OCI-LY7 (cell line): ENCODE results near the gene AKAP13. TPM values are rescaled to one million over a fixed set of nuclear protein-coding genes. Genes with fewer than 3 reads are reported as not detected.

Experiments
- BruUV-seq: library from RNA; stranded (reverse); fragments of 400-500 nt; replicated peaks from 2 replicates; lab custom pipeline; 2021; lab: Mats Ljungman, UMichigan
- CTCF ChIA-PET: fragments of 300-600 bp; sonication (Branson Sonifier 250); formaldehyde crosslinking; loops from one replicate; lab custom pipeline; 2022; ENCODE audit warnings: antibody characterized with exemption; ENCODE audit not compliant: unreplicated experiment; lab: Charles Lee
- POLR2A ChIA-PET: fragments of 300-600 bp; sonication (Branson Sonifier 250); formaldehyde crosslinking; loops from one replicate; lab custom pipeline; 2022; ENCODE audit warnings: antibody characterized with exemption; lab: Charles Lee
- DNase-seq: peaks from one replicate; pipeline ENCODE4 v3.0.0-alpha.2; 2015; ENCODE audit warnings: low spot score
- H2AFZ ChIP-seq: fragments of 200-600 bp; sonication (generic), shearing (Covaris generic); 2 replicates; pipeline ENCODE4 v1.6.1; 2014; ENCODE audit warnings: mild to moderate bottlenecking, antibody characterized with exemption, low read length, moderate library complexity
- H3K27ac ChIP-seq: fragments of 200-600 bp; sonication (generic); 2 replicates; pipeline ENCODE4 v1.5.1; 2014; ENCODE audit warnings: mixed run types, low read depth, mild to moderate bottlenecking, moderate library complexity, low read length, inconsistent platforms; ENCODE audit not compliant: poor library complexity, severe bottlenecking
- H3K36me3 ChIP-seq: fragments of 200-600 bp; sonication (generic); 2 replicates; pipeline ENCODE4 v1.6.1; 2014; ENCODE audit warnings: mild to moderate bottlenecking, antibody characterized with exemption, low read length, moderate library complexity, mixed read lengths; ENCODE audit not compliant: insufficient read depth
- H3K4me1 ChIP-seq: fragments of 200-600 bp; sonication (generic); 2 replicates; pipeline ENCODE4 v1.5.1; 2014; ENCODE audit warnings: mild to moderate bottlenecking, low read length; ENCODE audit not compliant: insufficient read depth, poor library complexity, severe bottlenecking
- H3K4me2 ChIP-seq: fragments of 200-600 bp; sonication (generic); 2 replicates; pipeline ENCODE4 v1.6.1; 2014; ENCODE audit warnings: mild to moderate bottlenecking, low read length
- H3K4me3 ChIP-seq: fragments of 200-600 bp; sonication (generic); 2 replicates; pipeline ENCODE4 v1.5.1; 2014; ENCODE audit warnings: mild to moderate bottlenecking, low read depth, low read length; ENCODE audit not compliant: poor library complexity, severe bottlenecking
- H3K79me2 ChIP-seq: fragments of 200-600 bp; sonication (generic); 2 replicates; pipeline ENCODE4 v1.6.1; 2016; ENCODE audit warnings: low read depth, mild to moderate bottlenecking, low read length, moderate library complexity, mixed read lengths; ENCODE audit not compliant: insufficient read depth
- H3K9me2 ChIP-seq: fragments of 200-600 bp; sonication (generic); 2 replicates; pipeline ENCODE4 v1.6.1; 2016; ENCODE audit warnings: mild to moderate bottlenecking, low read length, mixed read lengths; ENCODE audit not compliant: insufficient read depth
- H3K9me3 ChIP-seq: fragments of 200-600 bp; sonication (generic); 2 replicates; pipeline ENCODE4 v1.6.1; 2014; ENCODE audit warnings: mild to moderate bottlenecking, mixed run types, low read length, mixed read lengths
- H4K20me1 ChIP-seq: fragments of 200-600 bp; sonication (generic); 2 replicates; pipeline ENCODE4 v1.6.1; 2014; ENCODE audit warnings: mild to moderate bottlenecking, antibody characterized with exemption, low read length, moderate library complexity, mixed read lengths; ENCODE audit not compliant: insufficient read depth
- EZH2phosphoT487 ChIP-seq: fragments of 200-600 bp; sonication (generic); IDR thresholded peaks from 2 replicates; pipeline ENCODE4 v1.6.1; 2018; ENCODE audit warnings: low read depth, borderline replicate concordance, mild to moderate bottlenecking, mixed run types, antibody characterized with exemption, low read length, moderate library complexity, mixed read lengths
- intact Hi-C: fragments of 100-400 bp; cut with micrococcal nuclease; formaldehyde crosslinking; loops from one replicate; pipeline ENCODE4 v1.10.0; 2022; ENCODE audit not compliant: unreplicated experiment
- total RNA-seq, 2 experiments: library from RNA; depleted of rRNA in 1 of 2; stranded (reverse); fragments of >200 nt in 1 of 2; shearing (Covaris generic) in 1 of 2; gene quantifications; 2 replicates each; pipeline ENCODE4 v1.2.3, GENCODE V29; 2014 to 2022
- TF ChIP-seq, protein P1 (sequence below): fragments of 200-600 bp; sonication (generic); conservative IDR thresholded peaks from 2 replicates; pipeline ENCODE4 v1.5.1; 2014; ENCODE audit warnings: mild to moderate bottlenecking, antibody characterized with exemption, low read length, moderate library complexity, mixed read lengths

The AKAP13 gene
- total RNA-seq, 2 experiments from 2014 or later, result 140 to 250 TPM

DNA sequence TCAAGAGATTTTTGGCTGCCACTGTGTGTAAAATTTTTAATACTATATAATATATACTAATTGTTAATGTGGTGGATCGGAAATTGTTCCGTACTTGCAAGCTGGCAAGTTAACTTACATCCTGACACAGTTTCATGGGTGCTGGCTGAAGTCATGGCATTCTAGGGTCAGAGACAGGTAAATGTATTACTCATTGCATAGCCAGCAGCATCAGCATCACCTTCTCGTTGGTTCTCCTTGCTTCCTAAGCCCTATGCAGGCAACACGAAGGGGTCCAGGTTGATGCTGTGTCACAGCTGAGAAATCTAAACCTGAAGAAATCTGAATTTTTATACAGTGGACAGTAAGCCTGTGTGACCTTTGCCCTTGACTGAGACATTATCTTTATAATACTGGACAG, 251.6 kb downstream of the AKAP13 start:
- Histone ChIP-seq H3K27ac (no peak overlapping the region), H3K36me3 (peaks cover 47% of the 10 kb centered on the region), H3K4me2 (no peak overlapping the region), H4K20me1 (no peaks in the 10 kb centered on the region), H2AFZ (no peak overlapping the region), H3K9me3 (0 out of 2 replicates have a peak, but pooled peaks cover 5% of the 10 kb centered on the region), H3K4me3 (no peak overlapping the region), H3K79me2 (peaks cover 9% of the 10 kb centered on the region; the same call in 1 of the 2 replicates), H3K4me1 (peaks cover 11% of the 10 kb centered on the region), H3K9me2 (no peaks in the 10 kb centered on the region)
- ChIA-PET POLR2A (no interaction called here), CTCF (no interaction called here)
- BruUV-seq, result no TSS peak
- no peak for TF ChIP-seq EZH2phosphoT487
- TF ChIP-seq, protein P1, sequence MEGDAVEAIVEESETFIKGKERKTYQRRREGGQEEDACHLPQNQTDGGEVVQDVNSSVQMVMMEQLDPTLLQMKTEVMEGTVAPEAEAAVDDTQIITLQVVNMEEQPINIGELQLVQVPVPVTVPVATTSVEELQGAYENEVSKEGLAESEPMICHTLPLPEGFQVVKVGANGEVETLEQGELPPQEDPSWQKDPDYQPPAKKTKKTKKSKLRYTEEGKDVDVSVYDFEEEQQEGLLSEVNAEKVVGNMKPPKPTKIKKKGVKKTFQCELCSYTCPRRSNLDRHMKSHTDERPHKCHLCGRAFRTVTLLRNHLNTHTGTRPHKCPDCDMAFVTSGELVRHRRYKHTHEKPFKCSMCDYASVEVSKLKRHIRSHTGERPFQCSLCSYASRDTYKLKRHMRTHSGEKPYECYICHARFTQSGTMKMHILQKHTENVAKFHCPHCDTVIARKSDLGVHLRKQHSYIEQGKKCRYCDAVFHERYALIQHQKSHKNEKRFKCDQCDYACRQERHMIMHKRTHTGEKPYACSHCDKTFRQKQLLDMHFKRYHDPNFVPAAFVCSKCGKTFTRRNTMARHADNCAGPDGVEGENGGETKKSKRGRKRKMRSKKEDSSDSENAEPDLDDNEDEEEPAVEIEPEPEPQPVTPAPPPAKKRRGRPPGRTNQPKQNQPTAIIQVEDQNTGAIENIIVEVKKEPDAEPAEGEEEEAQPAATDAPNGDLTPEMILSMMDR, result no peak
- intact Hi-C loops, result no loop called here
- no peak for DNase-seq

DNA sequence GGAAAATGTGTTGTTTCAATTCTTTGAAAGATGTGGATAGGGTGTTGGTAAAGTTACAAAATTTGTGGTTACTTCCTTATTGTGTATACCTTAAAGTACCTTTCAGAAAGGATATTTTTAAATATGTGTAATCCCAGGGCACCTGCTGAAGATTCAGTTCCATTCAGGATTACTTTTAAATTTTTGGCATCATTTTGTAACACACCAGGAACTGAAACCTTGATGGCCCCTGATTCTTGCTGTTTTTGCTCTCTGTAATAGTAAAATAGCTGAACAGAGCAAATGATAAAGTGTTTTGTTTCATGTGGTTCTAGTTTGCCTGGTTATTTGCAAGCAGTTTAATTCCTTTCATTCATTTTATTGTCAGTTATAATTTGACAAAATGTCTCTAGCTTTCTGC, 253.5 kb downstream of the AKAP13 start:
- Histone ChIP-seq H2AFZ (no peak overlapping the region), H3K79me2 (peaks cover 9% of the 10 kb centered on the region; the same call in 1 of the 2 replicates), H3K9me3 (0 out of 2 replicates have a peak, but pooled peaks cover 5% of the 10 kb centered on the region), H3K4me2 (peak overlapping the region; percentile 44), H3K4me1 (peaks cover 11% of the 10 kb centered on the region), H3K27ac (peak overlapping the region; percentile 33), H3K9me2 (no peaks in the 10 kb centered on the region), H3K4me3 (no peak overlapping the region), H3K36me3 (peaks cover 48% of the 10 kb centered on the region), H4K20me1 (no peaks in the 10 kb centered on the region)
- intact Hi-C loops, result no loop called here
- no peak for TF ChIP-seq EZH2phosphoT487
- TF ChIP-seq, protein P1, result no peak
- CTCF ChIA-PET, result no interaction called here
- DNase-seq, result peak; percentile 16
- POLR2A ChIA-PET, result interaction anchor here (1.1 kb wide), 1 partner anchor 11 kb away, joined by 7 read pairs; no protein-coding TSS in a partner anchor
- no TSS peak for BruUV-seq

DNA sequence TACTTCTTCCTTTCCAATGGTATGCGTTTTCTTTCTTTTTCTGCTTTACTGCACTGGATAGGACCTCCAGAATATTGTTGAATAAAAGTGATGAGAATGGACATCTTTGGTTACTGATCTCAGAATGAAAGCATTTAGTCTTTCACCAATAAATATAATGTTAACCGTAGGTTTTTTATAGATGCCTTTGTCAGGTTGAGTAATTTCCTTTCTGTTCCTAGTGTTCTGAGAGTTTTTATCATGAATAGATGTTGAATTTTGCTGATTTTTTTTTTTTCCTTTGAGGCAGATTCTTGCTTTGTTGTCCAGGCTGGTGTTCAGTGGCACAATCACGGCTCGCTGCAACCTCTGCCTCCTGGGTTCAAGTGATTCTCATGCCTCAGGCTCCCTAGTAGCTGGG, 255.9 kb downstream of the AKAP13 start:
- ChIA-PET POLR2A (interaction anchor here (0.7 to 0.9 kb wide), 2 partner anchors 9 to 12 kb away, joined by 3 to 4 read pairs; no protein-coding TSS in a partner anchor), CTCF (no interaction called here)
- Histone ChIP-seq H3K9me2 (no peaks in the 10 kb centered on the region), H3K4me3 (no peak overlapping the region), H3K9me3 (0 out of 2 replicates have a peak, but pooled peaks cover 5% of the 10 kb centered on the region), H4K20me1 (peaks cover 5% of the 10 kb centered on the region; the same call in 1 of the 2 replicates), H3K4me2 (no peak overlapping the region), H3K4me1 (peaks cover 11% of the 10 kb centered on the region), H3K27ac (no peak overlapping the region), H2AFZ (no peak overlapping the region), H3K36me3 (peaks cover 57% of the 10 kb centered on the region), H3K79me2 (peaks cover 5% of the 10 kb centered on the region; the same call in 1 of the 2 replicates)
- TF ChIP-seq, protein P1, result no peak
- TF ChIP-seq EZH2phosphoT487, result no peak
- intact Hi-C loops, result no loop called here
- no TSS peak for BruUV-seq
- DNase-seq, result no peak
